HCEC 1CT (cell line): ENCODE data around the gene PEX5.
"Not testable (repeated sequence)": the region's sequence is repeated elsewhere in the genome, so short reads cannot be mapped to it uniquely, and the experiment has no call there.

Experiments
- DNase-seq: peaks from one replicate; pipeline ENCODE4 v3.0.0-alpha.2; 2017

Gene PEX5

DNA sequence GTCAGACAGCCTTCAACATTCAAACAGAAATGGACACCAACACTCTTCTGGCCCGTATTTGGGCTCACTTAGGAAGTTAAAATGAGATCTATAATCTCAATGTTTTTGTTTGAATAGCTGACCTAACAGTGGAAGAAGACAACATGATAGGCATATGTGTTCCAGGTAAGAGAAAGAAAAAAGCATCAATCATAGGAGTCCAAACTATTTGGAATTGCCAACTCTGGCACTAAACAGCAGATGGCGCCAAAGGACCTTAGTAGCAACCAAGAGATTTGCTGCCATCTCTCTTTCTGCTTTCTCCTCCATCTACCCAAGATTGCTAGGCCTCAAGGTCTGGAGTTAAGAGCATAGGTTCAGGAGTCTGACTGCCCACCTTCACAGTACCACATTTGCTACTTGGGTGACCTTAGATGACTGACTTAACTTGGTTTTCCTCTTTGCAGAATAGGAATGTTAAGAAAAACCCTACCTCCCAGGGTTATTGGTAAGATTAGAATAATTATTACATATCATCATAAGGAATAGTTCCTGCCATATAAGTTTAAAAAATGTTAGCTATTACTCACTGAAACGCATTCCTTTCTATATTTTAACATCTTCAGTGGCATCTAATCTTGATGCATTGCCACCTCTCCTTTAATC, 30.2 kb downstream of the PEX5 start:
- peak; percentile 59 for DNase-seq

GRCh38 chr12:7221486-7221885, 32.0 kb downstream of the PEX5 start:
- DNase-seq: peak; percentile 24

DNA sequence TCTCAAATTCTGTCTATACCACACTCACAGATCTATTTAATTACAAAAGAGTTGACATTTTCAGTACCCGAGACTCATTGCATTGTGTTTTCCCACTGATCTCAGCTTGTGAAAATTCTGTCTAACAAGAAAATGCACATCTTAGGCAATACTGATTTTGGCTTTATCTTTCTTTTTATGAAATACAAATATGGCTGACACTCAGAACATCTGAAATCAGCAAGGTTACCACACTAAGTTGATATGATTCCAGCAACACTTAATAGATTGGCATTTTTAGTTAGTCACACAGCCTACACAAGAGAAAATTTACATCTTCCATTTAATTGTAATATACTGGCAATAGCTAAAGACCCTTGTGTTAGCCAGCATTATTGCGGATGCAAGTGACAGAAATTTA, 40.3 kb downstream of the PEX5 start:
- DNase-seq: peak; percentile 25

DNA sequence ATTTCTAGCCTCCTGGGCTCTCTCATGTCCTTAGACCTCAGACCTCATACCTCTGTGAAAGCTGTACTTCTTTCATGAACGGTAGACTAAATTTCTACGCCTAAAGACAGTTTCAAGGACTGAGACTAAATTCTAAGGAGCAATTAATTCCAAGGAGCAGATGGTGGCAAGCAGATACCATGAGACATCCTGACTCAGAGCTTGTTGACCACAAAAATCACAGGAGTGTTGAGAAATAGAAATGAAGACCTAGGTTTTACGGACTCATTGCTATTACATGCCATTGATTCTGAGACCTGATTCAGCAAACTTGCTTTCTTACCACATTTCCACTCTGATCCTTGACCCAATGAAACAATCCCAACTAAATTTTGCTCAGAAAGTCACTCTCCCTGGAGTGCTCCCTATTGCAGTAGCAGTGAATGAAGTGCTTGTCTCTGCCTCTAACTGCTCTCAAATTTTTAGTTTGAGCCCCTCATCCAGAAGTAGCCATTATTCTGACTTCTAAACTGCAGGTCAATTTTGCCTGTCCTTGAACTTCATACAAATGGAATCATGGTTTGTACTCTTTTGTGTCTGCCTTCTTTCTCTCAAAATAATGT, 52.0 kb downstream of the PEX5 start:
- DNase-seq: peak; percentile 95

DNA sequence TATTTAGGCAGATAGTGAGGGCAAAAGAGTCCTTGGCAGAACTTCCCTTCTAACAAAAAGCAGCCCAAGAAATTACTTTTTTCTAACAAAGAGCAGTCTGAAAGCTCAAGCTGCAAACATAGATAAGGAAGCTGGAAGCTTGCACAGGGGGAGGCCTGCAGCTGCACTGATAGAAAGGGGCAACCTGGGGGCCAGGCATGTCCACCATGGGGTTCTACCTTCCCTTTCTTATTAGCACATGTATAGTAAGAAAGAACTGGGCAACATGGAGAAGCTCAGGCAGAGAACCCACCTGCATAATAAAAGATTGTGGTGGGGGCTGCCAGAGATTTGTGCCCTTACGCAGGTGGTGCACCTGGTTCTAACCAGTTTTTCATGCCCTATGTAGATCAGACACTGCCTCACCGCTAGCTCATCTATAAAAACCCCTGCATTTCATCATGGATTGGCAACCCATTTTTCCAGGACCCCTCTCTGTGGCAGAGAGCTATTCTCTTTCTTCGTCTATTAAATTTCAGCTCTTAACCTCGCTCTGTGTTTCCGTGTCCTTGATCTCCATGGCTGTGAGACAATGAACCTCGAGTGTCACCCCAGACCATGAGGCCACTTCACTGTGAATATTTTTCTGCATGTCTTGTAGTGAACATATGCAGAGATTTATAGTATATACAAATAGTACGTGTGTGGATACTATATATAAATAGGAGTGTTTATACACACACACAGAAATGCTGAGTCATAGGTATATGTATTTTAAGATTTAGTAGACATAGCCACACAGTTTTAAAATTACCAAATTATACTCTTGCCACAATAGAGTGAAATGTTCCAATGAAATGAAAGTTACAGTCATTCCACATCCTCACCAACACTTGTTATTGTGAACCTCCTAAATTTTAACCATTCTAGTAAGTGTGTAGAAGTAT, 53.0 kb downstream of the PEX5 start:
- peak; percentile 11 for DNase-seq

DNA sequence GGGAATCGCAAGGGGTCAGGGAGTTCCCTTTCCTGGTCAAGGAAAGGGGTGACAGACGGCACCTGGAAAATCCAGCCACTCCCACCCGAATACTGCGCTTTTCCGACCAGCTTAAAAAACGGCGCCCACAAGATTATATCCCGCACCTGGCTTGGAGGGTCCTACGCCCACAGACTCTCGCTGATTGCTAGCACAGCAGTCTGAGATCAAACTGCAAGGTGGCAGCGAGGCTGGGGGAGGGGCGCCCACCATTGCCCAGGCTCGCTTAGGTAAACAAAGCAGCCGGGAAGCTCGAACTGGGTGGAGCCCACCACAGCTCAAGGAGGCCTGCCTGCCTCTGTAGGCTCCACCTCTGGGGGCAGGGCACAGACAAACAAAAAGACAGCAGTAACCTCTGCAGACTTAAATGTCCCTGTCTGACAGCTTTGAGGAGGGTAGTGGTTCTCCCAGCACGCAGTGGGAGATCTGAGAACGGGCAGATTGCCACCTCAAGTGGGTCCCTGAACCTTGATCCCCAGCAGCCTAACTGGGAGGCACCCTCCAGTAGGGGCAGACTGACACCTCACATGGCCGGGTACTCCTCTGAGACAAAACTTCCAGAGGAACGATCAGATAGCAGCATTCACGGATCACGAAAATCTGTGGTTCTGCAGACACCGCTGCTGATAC, 62.0 kb downstream of the PEX5 start:
- DNase-seq: not testable (repeated sequence)

DNA sequence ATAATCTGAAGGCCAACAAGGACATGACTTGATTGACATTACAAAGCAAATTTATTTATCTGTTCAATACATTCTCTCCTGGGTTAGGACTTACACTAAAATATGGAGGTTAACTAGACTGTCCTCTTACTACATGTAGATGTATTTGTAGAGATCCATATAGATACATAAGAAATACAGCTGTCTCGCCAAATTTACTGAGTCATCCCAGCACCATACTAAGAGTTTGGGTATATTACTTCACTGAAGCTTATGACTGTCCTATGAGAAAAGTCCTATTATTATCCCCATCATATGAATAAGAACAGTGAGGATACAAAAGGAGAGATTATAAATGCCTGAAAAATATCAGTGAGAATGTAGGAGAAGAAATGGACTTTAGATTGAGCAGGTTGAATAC, 69.6 kb downstream of the PEX5 start:
- peak; percentile 3 for DNase-seq
